Measurements from ENCODE around the gene PCDHA13.
"Not testable (repeated sequence)": the region's sequence is repeated elsewhere in the genome, so short reads cannot be mapped to it uniquely, and the experiment has no call there.

Gene PCDHA13

GRCh38 chr5:140868721-140869554 is 13.0 kb upstream of the PCDHA13 start, which contains the start of gene PCDHA11:
PCDHA11 (plus strand) TSS chr5:140868957; CDS start chr5:140869104, 147 bp downstream.
- no peak for DNase-seq (ENCODE audit: low read depth in 2 of 3, low spot score in 1 of 3)

- DNase-seq (ENCODE audit: low read depth in 2 of 3, low spot score in 1 of 3), result no peak
Measured at GRCh38 chr5:140869555-140869886, 12.4 kb upstream of the PCDHA13 start.

DNA sequence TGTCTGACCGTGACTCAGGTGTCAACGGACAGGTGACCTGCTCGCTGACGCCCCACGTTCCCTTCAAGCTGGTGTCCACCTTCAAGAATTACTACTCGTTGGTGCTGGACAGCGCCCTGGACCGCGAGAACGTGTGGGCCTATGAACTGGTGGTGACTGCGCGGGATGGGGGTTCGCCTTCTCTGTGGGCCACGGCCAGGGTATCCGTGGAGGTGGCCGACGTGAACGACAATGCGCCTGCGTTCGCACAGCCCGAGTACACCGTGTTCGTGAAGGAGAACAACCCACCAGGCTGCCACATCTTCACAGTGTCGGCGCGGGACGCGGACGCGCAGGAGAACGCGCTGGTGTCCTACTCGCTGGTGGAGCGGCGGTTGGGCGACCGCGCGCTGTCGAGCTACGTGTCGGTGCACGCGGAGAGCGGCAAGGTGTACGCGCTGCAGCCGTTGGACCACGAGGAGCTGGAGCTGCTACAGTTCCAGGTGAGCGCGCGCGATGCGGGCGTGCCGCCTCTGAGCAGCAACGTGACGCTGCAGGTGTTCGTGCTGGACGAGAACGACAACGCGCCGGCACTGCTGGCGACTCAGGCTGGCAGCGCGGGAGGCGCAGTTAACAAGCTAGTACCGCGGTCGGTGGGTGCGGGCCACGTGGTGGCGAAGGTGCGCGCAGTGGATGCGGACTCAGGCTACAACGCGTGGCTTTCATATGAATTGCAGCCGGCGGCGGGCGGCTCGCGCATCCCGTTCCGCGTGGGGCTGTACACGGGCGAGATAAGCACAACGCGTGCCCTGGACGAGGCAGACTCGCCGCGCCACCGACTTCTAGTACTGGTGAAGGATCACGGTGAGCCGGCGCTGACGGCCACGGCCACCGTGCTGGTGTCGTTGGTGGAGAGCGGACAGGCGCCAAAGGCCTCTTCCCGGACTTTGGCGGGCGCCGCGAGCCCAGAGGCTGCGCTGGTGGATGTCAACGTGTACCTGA is 11.4 kb upstream of the PCDHA13 start:
- DNase-seq (ENCODE audit: low read depth in 2 of 3, low spot score in 1 of 3), result no peak

DNA sequence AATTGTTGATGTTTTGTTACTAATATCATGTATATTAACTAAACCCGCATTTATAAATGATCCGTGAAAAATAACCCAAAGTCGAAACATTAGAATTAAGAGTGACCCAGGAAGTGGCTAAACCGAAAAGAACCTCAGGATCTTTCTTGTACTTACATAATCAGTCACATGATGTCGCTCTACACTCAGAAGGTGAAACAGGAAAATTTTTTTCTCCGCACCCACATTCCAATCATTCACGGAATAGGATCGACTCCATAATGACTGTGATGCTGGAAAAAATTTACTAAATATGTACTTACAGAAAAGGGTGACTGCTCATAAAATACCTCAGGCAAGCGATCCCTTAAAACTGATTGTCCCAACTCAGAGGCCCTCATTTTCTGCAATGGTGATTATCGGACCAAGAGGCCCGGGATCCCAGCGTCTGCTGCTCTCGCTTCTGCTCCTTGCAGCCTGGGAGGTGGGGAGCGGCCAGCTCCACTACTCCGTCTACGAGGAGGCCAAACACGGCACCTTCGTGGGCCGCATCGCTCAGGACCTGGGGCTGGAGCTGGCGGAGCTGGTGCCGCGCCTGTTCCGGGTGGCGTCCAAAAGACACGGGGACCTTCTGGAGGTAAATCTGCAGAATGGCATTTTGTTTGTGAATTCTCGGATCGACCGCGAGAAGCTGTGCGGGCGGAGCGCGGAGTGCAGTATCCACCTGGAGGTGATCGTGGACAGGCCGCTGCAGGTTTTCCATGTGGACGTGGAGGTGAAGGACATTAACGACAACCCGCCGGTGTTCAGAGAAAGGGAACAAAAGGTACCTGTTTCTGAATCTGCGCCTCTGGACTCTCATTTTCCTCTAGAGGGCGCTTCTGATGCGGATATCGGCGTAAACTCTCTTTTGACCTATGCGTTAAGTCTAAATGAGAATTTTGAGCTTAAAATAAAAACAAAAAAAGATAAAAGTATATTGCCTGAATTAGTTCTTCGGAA is 6.5 kb upstream of the PCDHA13 start, which contains the start of gene PCDHA12:
Gene PCDHA12, plus strand, starts transcription at position 224 of the 981 bp plus-strand sequence. Its CDS starts 165 bp downstream, at position 389.
- no peak for DNase-seq (ENCODE audit: low read depth in 2 of 3, low spot score in 1 of 3)

GRCh38 chr5:140876541-140877261 is 5.2 kb upstream of the PCDHA13 start:
- DNase-seq (ENCODE audit: low read depth in 2 of 3, low spot score in 1 of 3), result not testable (repeated sequence)

DNA sequence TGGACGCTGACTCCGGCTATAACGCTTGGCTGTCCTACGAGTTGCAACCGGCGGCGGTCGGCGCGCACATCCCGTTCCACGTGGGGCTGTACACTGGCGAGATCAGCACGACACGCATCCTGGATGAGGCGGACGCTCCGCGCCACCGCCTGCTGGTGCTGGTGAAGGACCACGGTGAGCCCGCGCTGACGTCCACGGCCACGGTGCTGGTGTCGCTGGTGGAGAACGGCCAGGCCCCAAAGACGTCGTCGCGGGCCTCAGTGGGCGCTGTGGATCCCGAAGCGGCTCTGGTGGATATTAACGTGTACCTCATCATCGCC is 4.7 kb upstream of the PCDHA13 start:
- no peak for DNase-seq (ENCODE audit: low read depth in 2 of 3, low spot score in 1 of 3)

DNA sequence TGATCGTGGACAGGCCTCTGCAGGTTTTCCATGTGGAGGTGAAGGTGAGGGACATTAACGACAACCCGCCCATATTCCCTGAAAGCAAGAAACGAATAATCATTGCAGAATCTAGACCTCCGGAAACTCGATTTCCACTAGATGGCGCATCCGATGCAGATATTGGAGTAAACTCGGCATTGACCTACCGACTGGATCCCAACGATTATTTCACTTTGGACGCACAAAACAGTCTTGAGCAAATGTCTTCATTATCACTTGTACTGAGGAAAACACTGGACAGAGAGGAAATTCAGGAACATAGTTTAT is 621 bp downstream of the PCDHA13 start:
- DNase-seq (ENCODE audit: low read depth in 2 of 3, low spot score in 1 of 3), result no peak

DNA sequence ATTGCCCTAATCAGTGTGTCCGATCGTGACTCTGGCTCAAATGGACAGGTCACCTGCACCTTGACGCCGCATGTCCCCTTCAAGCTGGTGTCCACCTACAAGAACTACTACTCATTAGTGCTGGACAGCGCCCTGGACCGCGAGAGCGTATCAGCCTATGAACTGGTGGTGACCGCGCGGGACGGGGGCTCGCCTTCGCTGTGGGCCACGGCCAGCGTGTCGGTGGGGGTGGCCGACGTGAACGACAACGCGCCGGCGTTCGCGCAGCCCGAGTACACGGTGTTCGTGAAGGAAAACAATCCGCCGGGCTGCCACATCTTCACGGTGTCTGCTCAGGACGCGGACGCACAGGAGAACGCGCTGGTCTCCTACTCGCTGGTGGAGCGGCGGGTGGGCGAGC is 1.4 kb downstream of the PCDHA13 start:
- no peak for DNase-seq (ENCODE audit: low read depth in 2 of 3, low spot score in 1 of 3)

GRCh38 chr5:140883927-140884697 is 2.2 kb downstream of the PCDHA13 start:
- no peak for DNase-seq (ENCODE audit: low read depth in 2 of 3, low spot score in 1 of 3)

- DNase-seq (ENCODE audit: low read depth in 2 of 3, low spot score in 1 of 3), result no peak
Measured at GRCh38 chr5:140916325-140916724, 34.4 kb downstream of the PCDHA13 start.

DNA sequence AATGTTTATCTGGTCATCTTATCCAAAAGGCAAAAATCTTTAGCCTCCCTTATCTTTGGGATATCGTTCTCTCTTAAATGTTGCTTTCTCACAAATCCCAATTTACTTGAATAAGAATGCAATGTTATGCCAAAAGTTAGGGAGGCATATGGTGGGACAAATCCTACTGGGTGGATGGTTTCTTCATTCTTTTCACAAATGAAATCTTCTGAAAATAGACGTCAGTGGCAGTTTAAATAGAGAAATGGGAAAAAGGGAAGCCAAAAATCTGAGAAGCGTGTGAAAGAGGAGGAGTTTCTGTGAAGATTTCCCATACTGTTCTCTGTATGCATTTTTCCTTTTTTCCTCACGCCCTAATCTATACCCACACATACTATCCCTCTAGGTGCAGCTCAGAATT is 41.7 kb downstream of the PCDHA13 start:
- DNase-seq (ENCODE audit: low read depth in 2 of 3, low spot score in 1 of 3), result no peak

- no peak for DNase-seq (ENCODE audit: low read depth in 2 of 3, low spot score in 1 of 3)
Measured at GRCh38 chr5:140925806-140926442, 44.0 kb downstream of the PCDHA13 start, which contains the start of gene PCDHAC1. PCDHAC1 (plus strand) TSS chr5:140926299; CDS start chr5:140926893, 594 bp downstream.

DNA sequence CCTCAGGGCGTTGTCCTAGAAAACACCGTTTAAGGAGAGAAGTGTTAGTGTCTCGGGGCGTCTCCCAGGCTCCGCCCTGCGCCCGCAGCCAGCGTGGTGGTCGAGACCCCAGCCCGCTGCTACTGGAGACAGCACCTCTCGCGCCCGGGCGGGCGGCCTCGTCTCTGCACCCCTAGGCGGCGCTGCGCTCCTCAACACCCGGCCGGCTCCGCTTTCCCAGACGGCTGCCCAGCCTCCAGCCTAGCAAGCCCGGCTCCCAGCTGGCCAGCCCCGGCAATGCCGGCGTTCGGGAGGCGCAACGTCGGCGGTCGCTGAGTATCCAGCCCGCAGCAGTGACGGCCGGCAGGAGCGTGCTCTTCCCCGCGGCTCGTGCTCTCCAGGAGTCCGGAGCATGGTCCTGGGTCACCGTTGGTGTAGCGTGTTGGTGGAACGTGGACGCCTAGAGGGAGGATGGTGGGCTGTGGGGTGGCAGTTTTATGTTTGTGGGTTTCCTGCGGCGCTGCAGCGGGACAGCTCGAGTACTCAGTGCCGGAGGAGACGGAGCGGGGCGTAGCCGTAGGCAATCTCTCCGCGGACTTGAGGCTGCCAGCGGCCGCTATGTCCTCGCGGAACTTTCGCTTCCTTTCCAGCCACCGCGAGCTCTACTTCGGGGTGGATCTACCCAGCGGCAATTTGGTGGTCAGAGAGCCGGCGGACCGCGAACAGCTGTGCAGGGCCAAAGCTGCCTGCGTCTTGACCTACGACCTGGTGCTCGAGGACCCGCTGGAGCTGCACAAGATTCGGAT is 44.7 kb downstream of the PCDHA13 start:
- DNase-seq (ENCODE audit: low read depth in 2 of 3, low spot score in 1 of 3), result peak in 2 of 3 donors; percentile 17 to 28

GRCh38 chr5:140927228-140927573 is 45.3 kb downstream of the PCDHA13 start:
- DNase-seq (ENCODE audit: low read depth in 2 of 3, low spot score in 1 of 3), result no peak

All from stimulated activated CD4-positive, alpha-beta T cell treated with anti-CD3 and anti-CD28 coated beads, Interleukin-12 subunit alpha, Interleukin-12 subunit beta, amount 100 ng/mL, for 48 hours (primary cell).